KMS-11 (cell line): ENCODE results near the gene C2orf69.

Experiments
- H2AFZ ChIP-seq: fragments of 200-600 bp; sonication (generic); 2 replicates; pipeline ENCODE4 v1.6.1; 2016; ENCODE audit warnings: antibody characterized with exemption, mixed run types, low read depth
- H3K27ac ChIP-seq: fragments of 200-600 bp; sonication (generic); 2 replicates; pipeline ENCODE4 v1.6.1; 2016; ENCODE audit warnings: mild to moderate bottlenecking, mixed run types
- H3K27me3 ChIP-seq: fragments of 200-600 bp; sonication (generic); 2 replicates; pipeline ENCODE4 v1.6.1; 2017; ENCODE audit warnings: mild to moderate bottlenecking, low read depth, mixed run types, moderate library complexity; ENCODE audit not compliant: insufficient read depth
- H3K36me3 ChIP-seq: fragments of 200-600 bp; sonication (generic); 2 replicates; pipeline ENCODE4 v1.6.1; 2017; ENCODE audit warnings: mild to moderate bottlenecking, mixed run types; ENCODE audit not compliant: insufficient read depth
- H3K4me1 ChIP-seq: fragments of 200-600 bp; sonication (generic); 2 replicates; pipeline ENCODE4 v1.6.1; 2016; ENCODE audit warnings: mild to moderate bottlenecking, low read depth, mixed run types; ENCODE audit not compliant: poor library complexity, severe bottlenecking
- H3K4me2 ChIP-seq: fragments of 200-600 bp; sonication (generic); 2 replicates; pipeline ENCODE4 v1.7.0; 2016; ENCODE audit warnings: mild to moderate bottlenecking, mixed run types
- H3K4me3 ChIP-seq: fragments of 200-600 bp; sonication (generic); IDR thresholded peaks from 2 replicates; pipeline ENCODE4 v1.6.1; 2017; ENCODE audit warnings: low read depth, low read length, mixed read lengths; ENCODE audit not compliant: insufficient read depth
- H3K79me2 ChIP-seq: fragments of 200-600 bp; sonication (generic); 2 replicates; pipeline ENCODE4 v1.6.1; 2016; ENCODE audit warnings: low read depth, mixed run types; ENCODE audit not compliant: insufficient read depth
- H3K9ac ChIP-seq: fragments of 200-600 bp; sonication (generic); 2 replicates; pipeline ENCODE4 v1.6.1; 2016; ENCODE audit warnings: mild to moderate bottlenecking, mixed run types
- H4K20me1 ChIP-seq: fragments of 200-600 bp; sonication (generic); 2 replicates; pipeline ENCODE4 v1.6.1; 2016; ENCODE audit warnings: mild to moderate bottlenecking, mixed run types; ENCODE audit not compliant: insufficient read depth
- TF ChIP-seq, protein P1 (sequence below): fragments of 200-600 bp; sonication (generic); conservative IDR thresholded peaks from 2 replicates; pipeline ENCODE4 v1.6.1; 2017; ENCODE audit warnings: low read depth, mild to moderate bottlenecking, antibody characterized with exemption, low read length, moderate library complexity, mixed read lengths

The C2orf69 gene

DNA sequence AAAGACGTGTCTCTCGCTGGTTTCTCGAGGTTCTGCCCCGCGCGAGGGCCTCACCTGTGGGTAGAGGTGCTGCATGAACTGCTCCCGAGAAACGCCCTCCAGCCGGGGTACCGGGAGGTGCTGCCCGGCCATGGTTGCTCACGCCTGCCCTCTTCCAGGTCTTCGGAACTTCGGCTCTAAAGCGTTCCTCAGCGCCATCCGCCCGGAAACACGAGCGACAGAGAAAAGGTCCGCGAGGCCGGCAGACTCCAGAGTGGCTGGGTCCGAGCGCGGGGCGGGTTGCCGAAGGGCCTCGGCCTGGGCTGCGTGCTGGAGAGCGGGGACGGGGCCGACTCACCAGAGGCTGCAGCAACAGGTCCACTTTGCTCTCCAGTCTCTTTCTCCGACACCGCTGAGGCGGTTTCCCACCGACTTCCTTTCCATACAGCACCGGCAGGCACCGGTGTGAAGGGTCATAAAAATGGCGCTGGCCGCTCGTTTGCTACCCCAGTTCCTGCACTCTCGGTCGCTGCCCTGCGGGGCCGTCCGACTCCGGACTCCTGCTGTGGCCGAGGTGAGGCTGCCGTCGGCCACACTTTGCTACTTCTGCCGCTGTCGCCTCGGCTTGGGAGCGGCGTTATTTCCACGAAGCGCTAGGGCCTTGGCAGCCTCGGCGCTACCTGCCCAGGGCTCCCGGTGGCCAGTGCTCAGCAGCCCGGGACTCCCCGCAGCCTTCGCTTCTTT, 44.4 kb downstream of the C2orf69 start, which contains the start of the genes MAIP1 and TYW5:
Gene MAIP1, plus strand, starts transcription at position 244 of the 723 bp plus-strand sequence. Its CDS starts 217 bp downstream, at position 461.
Gene TYW5, minus strand, starts transcription at position 153 of the 723 bp plus-strand sequence. Its CDS starts 21 bp downstream, at position 132.
- peak within 1 kb of the TSS; percentile 89 for H3K9ac ChIP-seq
- H3K4me1 ChIP-seq, result peaks cover 43% of the 10 kb centered on the region
- peak within 1 kb of the TSS; percentile 82 for H2AFZ ChIP-seq
- no peaks in the 10 kb centered on the region for H4K20me1 ChIP-seq
- H3K27me3 ChIP-seq, result no peaks in the 10 kb centered on the region
- H3K4me3 ChIP-seq, result peak within 1 kb of the TSS; percentile 97
- TF ChIP-seq, protein P1, sequence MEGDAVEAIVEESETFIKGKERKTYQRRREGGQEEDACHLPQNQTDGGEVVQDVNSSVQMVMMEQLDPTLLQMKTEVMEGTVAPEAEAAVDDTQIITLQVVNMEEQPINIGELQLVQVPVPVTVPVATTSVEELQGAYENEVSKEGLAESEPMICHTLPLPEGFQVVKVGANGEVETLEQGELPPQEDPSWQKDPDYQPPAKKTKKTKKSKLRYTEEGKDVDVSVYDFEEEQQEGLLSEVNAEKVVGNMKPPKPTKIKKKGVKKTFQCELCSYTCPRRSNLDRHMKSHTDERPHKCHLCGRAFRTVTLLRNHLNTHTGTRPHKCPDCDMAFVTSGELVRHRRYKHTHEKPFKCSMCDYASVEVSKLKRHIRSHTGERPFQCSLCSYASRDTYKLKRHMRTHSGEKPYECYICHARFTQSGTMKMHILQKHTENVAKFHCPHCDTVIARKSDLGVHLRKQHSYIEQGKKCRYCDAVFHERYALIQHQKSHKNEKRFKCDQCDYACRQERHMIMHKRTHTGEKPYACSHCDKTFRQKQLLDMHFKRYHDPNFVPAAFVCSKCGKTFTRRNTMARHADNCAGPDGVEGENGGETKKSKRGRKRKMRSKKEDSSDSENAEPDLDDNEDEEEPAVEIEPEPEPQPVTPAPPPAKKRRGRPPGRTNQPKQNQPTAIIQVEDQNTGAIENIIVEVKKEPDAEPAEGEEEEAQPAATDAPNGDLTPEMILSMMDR, result no peak; the same call in 1 of the 2 replicates
- peaks cover 69% of the 10 kb centered on the region for H3K79me2 ChIP-seq
- H3K4me2 ChIP-seq, result peak within 1 kb of the TSS; percentile 72
- peak within 1 kb of the TSS; percentile 89 for H3K27ac ChIP-seq
- H3K36me3 ChIP-seq, result peaks cover 10% of the 10 kb centered on the region; the same call in 1 of the 2 replicates

DNA sequence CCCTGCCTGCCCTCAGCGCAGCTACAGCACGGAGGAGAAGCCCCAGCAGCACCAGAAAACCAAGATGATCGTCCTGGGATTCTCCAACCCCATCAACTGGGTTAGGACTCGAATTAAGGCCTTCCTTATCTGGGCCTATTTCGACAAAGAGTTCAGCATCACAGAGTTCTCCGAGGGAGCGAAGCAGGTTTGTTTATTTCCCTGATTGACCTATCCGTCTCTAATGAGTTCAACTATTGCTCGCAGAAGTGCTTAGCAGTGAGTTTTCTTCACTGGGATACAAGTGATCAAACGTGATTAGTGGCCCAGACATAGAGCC, 44.9 kb downstream of the C2orf69 start:
- H3K4me1 ChIP-seq, result peaks cover 41% of the 10 kb centered on the region
- H3K9ac ChIP-seq, result peak overlapping the region; percentile 89
- H3K27me3 ChIP-seq, result no peaks in the 10 kb centered on the region
- H3K4me3 ChIP-seq, result peak overlapping the region; percentile 97
- TF ChIP-seq, protein P1, result no peak
- no peaks in the 10 kb centered on the region for H4K20me1 ChIP-seq
- H3K4me2 ChIP-seq, result peak overlapping the region; percentile 72
- H3K36me3 ChIP-seq, result peaks cover 15% of the 10 kb centered on the region; the same call in 1 of the 2 replicates
- peak overlapping the region; percentile 82 for H2AFZ ChIP-seq
- H3K27ac ChIP-seq, result peak overlapping the region; percentile 89
- H3K79me2 ChIP-seq, result peaks cover 69% of the 10 kb centered on the region

- Histone ChIP-seq H3K4me3 (no peak overlapping the region), H3K36me3 (peaks cover 18% of the 10 kb centered on the region; the same call in 1 of the 2 replicates), H3K27me3 (no peaks in the 10 kb centered on the region), H4K20me1 (no peaks in the 10 kb centered on the region), H2AFZ (no peak overlapping the region), H3K27ac (no peak overlapping the region), H3K9ac (no peak overlapping the region), H3K79me2 (peaks cover 57% of the 10 kb centered on the region), H3K4me1 (peaks cover 40% of the 10 kb centered on the region), H3K4me2 (no peak overlapping the region)
- TF ChIP-seq, protein P1, result no peak
Measured at GRCh38 chr2:199958014-199958413, 46.9 kb downstream of the C2orf69 start.

DNA sequence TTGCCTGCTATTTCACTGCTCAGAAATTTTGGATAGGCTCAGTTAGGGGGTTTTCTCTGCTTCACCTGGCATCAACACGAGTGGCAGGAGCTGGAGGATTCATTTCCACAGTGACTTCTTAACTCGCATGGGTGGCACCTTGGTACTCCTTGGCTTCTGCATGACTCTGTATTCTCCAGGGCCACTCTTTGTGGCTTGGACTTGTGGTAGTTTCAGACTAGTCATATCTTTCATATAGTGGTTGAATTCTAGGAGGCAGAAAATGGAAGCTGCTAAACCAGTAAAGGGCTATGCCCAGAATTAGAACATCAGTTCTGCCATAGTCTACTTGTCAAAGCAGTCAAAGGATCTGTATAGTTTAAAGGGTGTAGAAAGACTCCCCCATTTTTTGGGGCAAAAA, 51.1 kb downstream of the C2orf69 start:
- peaks cover 18% of the 10 kb centered on the region; the same call in 1 of the 2 replicates for H3K36me3 ChIP-seq

More for the DNA sequence above, 51.1 kb downstream of the C2orf69 start:
- H3K27ac ChIP-seq, result no peak overlapping the region
- H3K4me1 ChIP-seq, result peaks cover 17% of the 10 kb centered on the region
- H3K4me2 ChIP-seq, result no peak overlapping the region
- H3K79me2 ChIP-seq, result peaks cover 18% of the 10 kb centered on the region
- H3K4me3 ChIP-seq, result no peak overlapping the region
- H2AFZ ChIP-seq, result no peak overlapping the region
- no peaks in the 10 kb centered on the region for H4K20me1 ChIP-seq
- no peak overlapping the region for H3K9ac ChIP-seq
- TF ChIP-seq, protein P1, result no peak
- H3K27me3 ChIP-seq, result no peaks in the 10 kb centered on the region
